Astrocyte (in vitro differentiated cells and primary cell): Measurements from ENCODE around the gene ABHD17A. TPM values are rescaled to one million over a fixed set of nuclear protein-coding genes. Genes with fewer than 3 reads are reported as not detected.

Source experiments
- DNase-seq: peaks from one replicate; pipeline ENCODE4 v3.0.0-alpha.2; 2010; ENCODE audit warnings: low read depth
- FAIRE-seq: peaks from 2 replicates; lab custom pipeline; 2011; peaks lifted over from hg19 to GRCh38; lab: Jason Lieb, UNC
- H2AFZ ChIP-seq: 2 replicates; pipeline ENCODE4 v1.6.0; 2012; ENCODE audit warnings: low read depth, low read length, inconsistent platforms
- H3K27ac ChIP-seq: 2 replicates; pipeline ENCODE4 v1.5.1; 2011; ENCODE audit warnings: low read depth, low read length, inconsistent platforms
- H3K27me3 ChIP-seq: 2 replicates; pipeline ENCODE4 v1.6.0; 2011; ENCODE audit warnings: low read length, inconsistent platforms; ENCODE audit not compliant: insufficient read depth
- H3K36me3 ChIP-seq: 2 replicates; pipeline ENCODE4 v1.5.1; 2011; ENCODE audit warnings: low read length, inconsistent platforms; ENCODE audit not compliant: insufficient read depth
- H3K4me1 ChIP-seq: 2 replicates; pipeline ENCODE4 v1.5.1; 2011; ENCODE audit warnings: low read length, inconsistent platforms; ENCODE audit not compliant: insufficient read depth
- H3K4me2 ChIP-seq: 2 replicates; pipeline ENCODE4 v1.6.0; 2012; ENCODE audit warnings: low read length, inconsistent platforms
- H3K4me3 ChIP-seq: 2 replicates; pipeline ENCODE4 v1.5.1; 2011; ENCODE audit warnings: low read depth, mild to moderate bottlenecking, low read length, inconsistent platforms; ENCODE audit not compliant: insufficient read depth
- H3K79me2 ChIP-seq: 2 replicates; pipeline ENCODE4 v1.6.0; 2012; ENCODE audit warnings: mild to moderate bottlenecking, low read length, inconsistent platforms; ENCODE audit not compliant: insufficient read depth
- H3K9ac ChIP-seq: 2 replicates; pipeline ENCODE4 v1.6.0; 2012; ENCODE audit warnings: mild to moderate bottlenecking, low read length, inconsistent platforms
- H3K9me3 ChIP-seq: 2 replicates; pipeline ENCODE4 v1.5.1; 2012; ENCODE audit warnings: low read depth, mild to moderate bottlenecking, low read length, inconsistent platforms; ENCODE audit not compliant: insufficient read depth
- H4K20me1 ChIP-seq: 2 replicates; pipeline ENCODE4 v1.6.0; 2012; ENCODE audit warnings: low read length, inconsistent platforms; ENCODE audit not compliant: insufficient read depth
- H3K27ac Mint-ChIP-seq: one replicate; pipeline ENCODE4 v1.8.0; 2021; ENCODE audit warnings: mild to moderate bottlenecking, mixed read lengths; ENCODE audit not compliant: unreplicated experiment
- H3K27me3 Mint-ChIP-seq: one replicate; pipeline ENCODE4 v1.8.0; 2021; ENCODE audit warnings: low read depth, mixed read lengths; ENCODE audit not compliant: unreplicated experiment
- H3K36me3 Mint-ChIP-seq: one replicate; pipeline ENCODE4 v1.8.0; 2021; ENCODE audit warnings: low read depth, mixed read lengths; ENCODE audit not compliant: unreplicated experiment
- H3K4me1 Mint-ChIP-seq: one replicate; pipeline ENCODE4 v1.8.0; 2021; ENCODE audit warnings: low read depth, mixed read lengths; ENCODE audit not compliant: unreplicated experiment
- H3K4me3 Mint-ChIP-seq: one replicate; pipeline ENCODE4 v1.8.0; 2021; ENCODE audit warnings: mild to moderate bottlenecking, moderate library complexity, mixed read lengths; ENCODE audit not compliant: unreplicated experiment
- H3K9me3 Mint-ChIP-seq: one replicate; pipeline ENCODE4 v1.8.0; 2021; ENCODE audit warnings: mild to moderate bottlenecking, mixed read lengths; ENCODE audit not compliant: unreplicated experiment
- CTCF ChIP-seq: IDR thresholded peaks from 2 replicates; pipeline ENCODE4 v1.5.1; 2011; ENCODE audit warnings: low read depth, mild to moderate bottlenecking, inconsistent platforms, low read length, moderate library complexity; ENCODE audit not compliant: insufficient read depth
- EZH2 ChIP-seq: IDR thresholded peaks from 2 replicates; pipeline ENCODE4 v1.6.1; 2012; ENCODE audit warnings: mild to moderate bottlenecking, low read length, inconsistent platforms; ENCODE audit not compliant: insufficient read depth
- total RNA-seq: library from RNA; stranded (reverse); gene quantifications from 2 replicates; pipeline ENCODE4 v1.2.1, GENCODE V29; 2021

Gene ABHD17A
- total RNA-seq, 1 donor from 2014 or later = 56.7 TPM

- Mint-ChIP-seq H3K4me1 (peaks cover 7% of the 10 kb centered on the region), H3K9me3 (no peaks in the 10 kb centered on the region), H3K4me3 (no peak overlapping the region), H3K27me3 (no peaks in the 10 kb centered on the region), H3K36me3 (peaks cover 2% of the 10 kb centered on the region), H3K27ac (no peak overlapping the region)
- DNase-seq (no peak), FAIRE-seq (no peak)
- Histone ChIP-seq H3K9me3 (no peaks in the 10 kb centered on the region), H3K4me3 (no peak overlapping the region), H3K79me2 (peaks cover 64% of the 10 kb centered on the region), H3K4me1 (peaks cover 5% of the 10 kb centered on the region), H2AFZ (no peak overlapping the region), H3K36me3 (no peaks in the 10 kb centered on the region), H3K27ac (no peak overlapping the region), H3K27me3 (no peaks in the 10 kb centered on the region), H3K4me2 (no peak overlapping the region), H3K9ac (no peak overlapping the region), H4K20me1 (peaks cover 57% of the 10 kb centered on the region)
- no peak for TF ChIP-seq CTCF
- no peak for TF ChIP-seq EZH2
Measured at GRCh38 chr19:1912760-1913505, 27.6 kb upstream of the ABHD17A start.

GRCh38 chr19:1911995-1912394 lies 26.7 kb upstream of the ABHD17A start:
- Mint-ChIP-seq H3K4me1 (peaks cover 7% of the 10 kb centered on the region), H3K9me3 (no peaks in the 10 kb centered on the region), H3K27ac (no peak overlapping the region), H3K36me3 (peaks cover under 1% of the 10 kb centered on the region), H3K27me3 (no peaks in the 10 kb centered on the region), H3K4me3 (no peak overlapping the region)
- no peak overlapping the region for H3K27ac ChIP-seq
- H3K4me1 ChIP-seq = peaks cover 5% of the 10 kb centered on the region
- no peaks in the 10 kb centered on the region for H3K36me3 ChIP-seq
- no peak overlapping the region for H3K4me2 ChIP-seq
- H3K4me3 ChIP-seq = no peak overlapping the region
- DNase-seq (no peak), FAIRE-seq (no peak)
- H3K79me2 ChIP-seq = peaks cover 73% of the 10 kb centered on the region
- no peaks in the 10 kb centered on the region for H3K27me3 ChIP-seq
- peaks cover 66% of the 10 kb centered on the region for H4K20me1 ChIP-seq
- H3K9ac ChIP-seq = no peak overlapping the region
- no peaks in the 10 kb centered on the region for H3K9me3 ChIP-seq
- H2AFZ ChIP-seq = no peak overlapping the region
- no peak for TF ChIP-seq EZH2

- H3K36me3 Mint-ChIP-seq = no peaks in the 10 kb centered on the region
- no peak overlapping the region for H3K27ac Mint-ChIP-seq
- FAIRE-seq = no peak
- H3K4me3 ChIP-seq = no peak overlapping the region
- H3K4me1 Mint-ChIP-seq = peaks cover 7% of the 10 kb centered on the region
- no peak for TF ChIP-seq CTCF
- TF ChIP-seq EZH2 = no peak
- peaks cover 82% of the 10 kb centered on the region for H3K79me2 ChIP-seq
- H3K27me3 Mint-ChIP-seq = no peaks in the 10 kb centered on the region
- peaks cover 5% of the 10 kb centered on the region for H3K4me1 ChIP-seq
- H3K9me3 Mint-ChIP-seq = no peaks in the 10 kb centered on the region
- no peak overlapping the region for H3K9ac ChIP-seq
- H3K4me3 Mint-ChIP-seq = no peak overlapping the region
- H4K20me1 ChIP-seq = peaks cover 66% of the 10 kb centered on the region
- H3K9me3 ChIP-seq = no peaks in the 10 kb centered on the region
- no peak overlapping the region for H2AFZ ChIP-seq
- no peak overlapping the region for H3K27ac ChIP-seq
- H3K27me3 ChIP-seq = no peaks in the 10 kb centered on the region
- no peak overlapping the region for H3K4me2 ChIP-seq
- no peaks in the 10 kb centered on the region for H3K36me3 ChIP-seq
- no peak for DNase-seq
Measured at GRCh38 chr19:1911098-1911497, 25.8 kb upstream of the ABHD17A start.
